MCF 10A (cell line): ENCODE results near the gene GNL3. TPM values are rescaled to one million over a fixed set of nuclear protein-coding genes. Genes with fewer than 3 reads are reported as not detected.
"Not testable (repeated sequence)": the region's sequence is repeated elsewhere in the genome, so short reads cannot be mapped to it uniquely, and the experiment has no call there.

ENCODE experiments used
- BruUV-seq: library from RNA; stranded (reverse); fragments of 400-500 nt; replicated peaks from 2 replicates; lab custom pipeline; 2021; lab: Mats Ljungman, UMichigan
- CTCF ChIA-PET: fragments of 300-600 bp; sonication (Branson Sonifier 250); formaldehyde crosslinking; extraction: SDS; loops from one replicate; lab custom pipeline; 2021; ENCODE audit warnings: antibody characterized with exemption, inconsistent platforms; lab: Yijun Ruan, JAX
- POLR2A ChIA-PET: fragments of 300-600, 350-650 bp; sonication (Branson Sonifier 250); formaldehyde crosslinking; extraction: SDS; loops from one replicate; lab custom pipeline; 2020; ENCODE audit warnings: antibody characterized with exemption, inconsistent platforms; lab: Yijun Ruan, JAX
- DNase-seq: peaks from one replicate; pipeline ENCODE4 v3.0.0-alpha.2; 2018; ENCODE audit not compliant: unreplicated experiment
- H3K27ac Mint-ChIP-seq: one replicate; pipeline ENCODE4 v1.8.0; 2022; ENCODE audit warnings: mild to moderate bottlenecking, low read depth, mixed read lengths; ENCODE audit not compliant: unreplicated experiment
- H3K27me3 Mint-ChIP-seq: one replicate; pipeline ENCODE4 v1.8.0; 2022; ENCODE audit warnings: mixed read lengths; ENCODE audit not compliant: insufficient read depth, unreplicated experiment
- H3K36me3 Mint-ChIP-seq: one replicate; pipeline ENCODE4 v1.8.0; 2022; ENCODE audit warnings: mild to moderate bottlenecking, moderate library complexity, mixed read lengths; ENCODE audit not compliant: insufficient read depth, unreplicated experiment
- H3K4me1 Mint-ChIP-seq: one replicate; pipeline ENCODE4 v1.8.0; 2022; ENCODE audit warnings: mixed read lengths; ENCODE audit not compliant: insufficient read depth, unreplicated experiment
- H3K4me3 Mint-ChIP-seq: one replicate; pipeline ENCODE4 v1.8.0; 2022; ENCODE audit warnings: mild to moderate bottlenecking, moderate library complexity, mixed read lengths; ENCODE audit not compliant: unreplicated experiment
- H3K9me3 Mint-ChIP-seq: one replicate; pipeline ENCODE4 v1.8.0; 2022; ENCODE audit warnings: mixed read lengths; ENCODE audit not compliant: unreplicated experiment
- intact Hi-C: fragments of 100-400 bp; cut with micrococcal nuclease; formaldehyde crosslinking; loops from 2 replicates; pipeline ENCODE4 v1.14.1; 2022
- total RNA-seq: library from RNA; stranded (reverse); gene quantifications from 2 replicates; pipeline ENCODE4 v1.2.3, GENCODE V29; 2022
- TF ChIP-seq, protein P1 (sequence below): fragments of 200-600 bp; IDR thresholded peaks from one replicate; pipeline ENCODE4 v1.8.0; 2022; ENCODE audit warnings: antibody characterized with exemption, mild to moderate bottlenecking; ENCODE audit not compliant: unreplicated experiment

Gene GNL3
- total RNA-seq, 1 experiment from 2014 or later = 200 TPM

DNA sequence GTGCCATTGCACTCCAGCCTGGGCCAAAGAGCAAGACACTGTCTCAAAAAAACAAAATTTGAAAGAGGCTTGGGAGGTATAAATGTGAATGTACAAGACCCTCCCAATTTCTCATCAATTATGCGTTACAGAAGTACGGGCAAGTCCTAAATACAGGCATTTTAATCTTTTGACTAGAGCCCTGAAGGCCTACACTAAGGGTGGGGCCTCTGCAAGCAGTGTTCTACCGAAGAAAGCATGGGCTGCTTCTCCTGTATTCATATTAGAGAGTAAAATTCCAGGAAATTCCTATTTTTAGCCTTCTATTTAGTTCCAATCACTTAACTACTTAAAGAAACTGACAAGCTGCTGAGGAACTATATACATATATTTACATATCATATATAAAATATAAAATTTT is 25.8 kb upstream of the GNL3 start:
- Mint-ChIP-seq H3K4me3 (no peak overlapping the region), H3K36me3 (peaks cover 91% of the 10 kb centered on the region), H3K4me1 (no peaks in the 10 kb centered on the region), H3K27me3 (no peaks in the 10 kb centered on the region), H3K9me3 (no peaks in the 10 kb centered on the region), H3K27ac (no peak overlapping the region)
- no TSS peak for BruUV-seq
- ChIA-PET CTCF (interaction anchor here (1.0 kb wide), 2 partner anchors 9 to 11 kb away, joined by 3 to 4 read pairs; no protein-coding TSS in a partner anchor), POLR2A (interaction anchor here (3.0 kb wide), 1 partner anchor 9 kb away, joined by 8 read pairs; no protein-coding TSS in a partner anchor)
- TF ChIP-seq, protein P1, sequence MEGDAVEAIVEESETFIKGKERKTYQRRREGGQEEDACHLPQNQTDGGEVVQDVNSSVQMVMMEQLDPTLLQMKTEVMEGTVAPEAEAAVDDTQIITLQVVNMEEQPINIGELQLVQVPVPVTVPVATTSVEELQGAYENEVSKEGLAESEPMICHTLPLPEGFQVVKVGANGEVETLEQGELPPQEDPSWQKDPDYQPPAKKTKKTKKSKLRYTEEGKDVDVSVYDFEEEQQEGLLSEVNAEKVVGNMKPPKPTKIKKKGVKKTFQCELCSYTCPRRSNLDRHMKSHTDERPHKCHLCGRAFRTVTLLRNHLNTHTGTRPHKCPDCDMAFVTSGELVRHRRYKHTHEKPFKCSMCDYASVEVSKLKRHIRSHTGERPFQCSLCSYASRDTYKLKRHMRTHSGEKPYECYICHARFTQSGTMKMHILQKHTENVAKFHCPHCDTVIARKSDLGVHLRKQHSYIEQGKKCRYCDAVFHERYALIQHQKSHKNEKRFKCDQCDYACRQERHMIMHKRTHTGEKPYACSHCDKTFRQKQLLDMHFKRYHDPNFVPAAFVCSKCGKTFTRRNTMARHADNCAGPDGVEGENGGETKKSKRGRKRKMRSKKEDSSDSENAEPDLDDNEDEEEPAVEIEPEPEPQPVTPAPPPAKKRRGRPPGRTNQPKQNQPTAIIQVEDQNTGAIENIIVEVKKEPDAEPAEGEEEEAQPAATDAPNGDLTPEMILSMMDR = no peak
- intact Hi-C loops = no loop called here
- DNase-seq = no peak

DNA sequence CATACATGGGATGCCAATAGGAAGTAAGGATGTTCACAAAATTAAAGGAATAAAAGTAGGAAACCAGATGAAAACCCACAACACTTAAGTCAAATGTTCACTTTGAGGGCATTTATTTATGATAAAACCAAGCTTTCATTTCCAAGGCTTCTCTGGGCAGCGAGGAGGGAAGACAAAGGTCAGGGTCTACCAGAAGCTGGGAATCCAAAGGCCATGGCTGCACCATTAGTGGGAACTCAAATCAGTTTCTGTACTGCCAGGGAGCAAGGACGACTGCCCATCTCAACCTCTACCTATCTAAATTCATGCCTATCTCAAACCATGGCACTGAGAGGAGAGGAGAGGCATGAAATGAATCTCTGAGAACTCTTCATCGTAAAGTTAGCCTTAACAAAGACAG is 22.7 kb upstream of the GNL3 start:
- DNase-seq = no peak
- Mint-ChIP-seq H3K27ac (no peak overlapping the region), H3K4me3 (no peak overlapping the region), H3K27me3 (no peaks in the 10 kb centered on the region), H3K4me1 (no peaks in the 10 kb centered on the region), H3K36me3 (peaks cover 94% of the 10 kb centered on the region), H3K9me3 (no peaks in the 10 kb centered on the region)
- CTCF ChIA-PET = no interaction called here
- POLR2A ChIA-PET = interaction anchor here (0.7 to 1.2 kb wide), 2 partner anchors 9 to 14 kb away, joined by 3 read pairs; no protein-coding TSS in a partner anchor
- BruUV-seq = no TSS peak
- intact Hi-C loops = no loop called here
- TF ChIP-seq, protein P1 = no peak

DNA sequence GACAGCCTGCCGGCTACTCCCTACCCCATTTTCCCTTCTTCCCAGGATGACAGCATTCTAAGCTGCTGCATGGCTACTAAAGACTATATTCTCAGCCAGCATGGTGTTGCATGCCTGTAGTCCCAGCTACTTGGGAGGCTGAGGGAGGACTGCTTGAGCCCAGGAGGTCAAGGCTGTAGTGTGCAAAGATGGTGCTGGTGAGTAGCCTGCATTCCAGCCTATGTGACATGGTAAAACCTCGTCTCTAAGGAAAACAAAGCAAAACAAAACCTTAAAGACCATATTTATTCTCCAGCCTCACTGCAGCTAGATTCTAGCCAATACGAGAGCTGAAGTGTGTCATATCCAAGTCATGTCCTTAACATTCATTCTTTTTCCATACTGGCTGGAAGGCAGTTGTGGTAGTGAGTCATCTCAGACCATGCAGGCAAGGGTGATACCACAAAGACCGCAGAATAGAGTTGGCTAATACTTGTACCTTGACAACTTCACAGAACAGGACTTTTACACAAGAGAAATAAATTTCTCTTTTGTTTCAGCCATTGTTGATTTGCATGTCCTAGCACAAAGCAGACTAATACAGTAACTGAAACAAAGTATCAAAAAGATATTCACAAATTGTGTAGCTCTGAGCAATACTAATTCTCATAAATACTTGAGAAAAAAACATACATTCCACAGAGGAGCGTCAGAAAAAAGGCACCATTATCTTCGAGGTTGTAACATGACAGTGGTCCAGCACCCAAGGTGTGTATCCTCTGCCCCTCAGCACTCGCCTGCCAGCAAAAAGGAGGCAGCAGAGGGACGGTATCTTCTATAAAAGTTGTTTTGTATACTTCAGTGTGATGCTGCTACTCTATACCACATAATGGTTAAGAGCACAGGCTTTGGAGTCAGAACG is 15.0 kb upstream of the GNL3 start:
- Mint-ChIP-seq H3K36me3 (peaks cover 75% of the 10 kb centered on the region), H3K4me3 (peak overlapping the region; percentile 72), H3K4me1 (peaks cover 28% of the 10 kb centered on the region), H3K27ac (peak overlapping the region; percentile 96), H3K9me3 (no peaks in the 10 kb centered on the region), H3K27me3 (no peaks in the 10 kb centered on the region)
- intact Hi-C loops = loop anchor here (2.0 kb wide), 2 partner anchors 14 to 134 kb away; partner anchors contain the start of genes PBRM1 and UQCC5
- POLR2A ChIA-PET = interaction anchor here (0.7 to 8.7 kb wide), 12 partner anchors 8 to 453 kb away, joined by 3 to 104 read pairs (median 3); partner anchors contain the start of genes GLT8D1, GNL3, PBRM1 and SPCS1
- DNase-seq = peak; percentile 98
- TF ChIP-seq, protein P1 = no peak
- CTCF ChIA-PET = interaction anchor here (0.6 to 1.6 kb wide), 4 partner anchors 10 to 17 kb away, joined by 3 to 4 read pairs (median 4); no protein-coding TSS in a partner anchor
- no TSS peak for BruUV-seq

DNA sequence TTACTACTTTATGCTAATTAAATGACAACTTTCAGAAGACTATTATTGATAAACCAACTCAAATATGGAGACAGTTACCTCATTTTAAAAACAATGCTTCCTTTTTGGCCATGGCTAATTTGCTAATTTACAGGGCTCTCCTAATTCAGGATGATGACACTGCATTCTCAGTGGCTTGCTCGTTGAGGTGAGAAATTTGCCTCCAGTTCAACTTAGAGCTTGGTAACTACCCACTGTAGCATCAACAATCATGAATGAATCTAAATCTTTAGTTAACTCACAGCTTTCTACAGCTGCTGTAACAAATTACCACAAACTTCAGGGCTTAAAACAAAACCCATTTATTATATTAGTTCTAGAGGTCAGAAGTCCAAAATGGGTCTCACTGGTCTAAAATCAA is 14.2 kb upstream of the GNL3 start:
- Mint-ChIP-seq H3K27me3 (no peaks in the 10 kb centered on the region), H3K4me3 (peak overlapping the region; percentile 72), H3K4me1 (peaks cover 28% of the 10 kb centered on the region), H3K9me3 (no peaks in the 10 kb centered on the region), H3K27ac (peak overlapping the region; percentile 96), H3K36me3 (peaks cover 75% of the 10 kb centered on the region)
- CTCF ChIA-PET = interaction anchor here (0.9 to 1.6 kb wide), 3 partner anchors 9 to 16 kb away, joined by 3 to 4 read pairs (median 4); no protein-coding TSS in a partner anchor
- TF ChIP-seq, protein P1 = no peak
- no TSS peak for BruUV-seq
- no peak for DNase-seq
- intact Hi-C loops = loop anchor here (2.0 kb wide), 2 partner anchors 13 to 135 kb away; partner anchors contain the start of genes PBRM1 and UQCC5
- POLR2A ChIA-PET = interaction anchor here (0.7 to 8.7 kb wide), 10 partner anchors 8 to 136 kb away, joined by 3 to 104 read pairs (median 4); partner anchors contain the start of genes GLT8D1, GNL3, PBRM1 and SPCS1

DNA sequence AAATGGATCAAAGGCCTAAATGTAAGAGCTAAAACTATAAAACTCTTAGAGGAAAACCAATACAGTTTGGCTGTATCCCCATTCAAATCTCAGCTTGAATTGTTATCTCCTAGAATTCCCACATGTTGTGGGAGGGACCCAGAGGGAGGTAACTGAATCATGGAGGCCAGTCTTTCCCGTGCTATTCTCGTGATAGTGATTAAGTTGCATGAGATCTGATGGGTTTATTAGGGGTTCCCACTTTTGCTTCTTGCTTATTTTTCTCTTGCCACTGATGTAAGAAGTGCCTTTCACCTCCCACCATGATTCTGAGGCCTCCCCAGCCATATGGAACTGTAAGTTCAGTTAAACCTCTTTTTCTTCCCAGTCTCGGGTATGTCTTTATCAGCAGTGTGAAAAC is 9.6 kb upstream of the GNL3 start:
- H3K27me3 Mint-ChIP-seq, H3K9me3 Mint-ChIP-seq, BruUV-seq, DNase-seq, H3K27ac Mint-ChIP-seq, H3K4me3 Mint-ChIP-seq, intact Hi-C loops: not testable (repeated sequence)
- POLR2A ChIA-PET = interaction anchor here (8.7 kb wide), 1 partner anchor 8 kb away, joined by 104 read pairs; the partner anchor contains the start of genes GNL3 and PBRM1
- Mint-ChIP-seq H3K36me3 (peaks cover 85% of the 10 kb centered on the region), H3K4me1 (peaks cover 31% of the 10 kb centered on the region)
- CTCF ChIA-PET = interaction anchor here (0.6 kb wide), 1 partner anchor 200 kb away, joined by 3 read pairs; no protein-coding TSS in a partner anchor
